Superior temporal gyrus (tissue), 1 donor: ENCODE measurements around the gene HSPG2.

Source experiments
- DNase-seq: peaks from one replicate; pipeline ENCODE4 v3.0.0-alpha.2; 2016; ENCODE audit errors: extremely low spot score

Gene HSPG2

DNA sequence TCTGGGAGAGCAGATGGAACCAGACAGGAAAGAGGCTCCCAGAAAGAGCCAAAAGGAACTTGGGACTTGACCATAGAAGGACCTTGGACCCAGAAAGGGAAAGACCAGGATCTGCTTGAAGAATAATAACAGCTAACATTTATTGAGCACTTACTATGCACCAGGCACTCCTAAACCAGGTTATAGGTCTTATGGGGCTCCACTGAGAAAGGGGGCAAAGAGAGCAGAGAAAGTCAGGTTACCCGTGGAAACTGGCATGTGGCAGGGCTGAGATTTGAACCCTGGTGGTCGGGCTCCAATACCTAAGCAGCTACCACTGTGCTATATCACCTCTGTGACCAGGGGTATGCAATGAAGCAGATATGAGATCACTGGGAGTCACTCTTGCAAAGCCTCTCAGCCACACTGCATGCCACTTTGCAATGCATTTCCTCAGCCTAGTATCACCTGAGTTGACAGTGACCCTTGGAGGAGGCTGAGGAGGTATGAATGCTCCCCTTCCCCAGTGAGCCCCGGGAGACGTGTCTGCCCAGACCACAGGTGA is 37.8 kb downstream of the HSPG2 start:
- DNase-seq: no peak

DNA sequence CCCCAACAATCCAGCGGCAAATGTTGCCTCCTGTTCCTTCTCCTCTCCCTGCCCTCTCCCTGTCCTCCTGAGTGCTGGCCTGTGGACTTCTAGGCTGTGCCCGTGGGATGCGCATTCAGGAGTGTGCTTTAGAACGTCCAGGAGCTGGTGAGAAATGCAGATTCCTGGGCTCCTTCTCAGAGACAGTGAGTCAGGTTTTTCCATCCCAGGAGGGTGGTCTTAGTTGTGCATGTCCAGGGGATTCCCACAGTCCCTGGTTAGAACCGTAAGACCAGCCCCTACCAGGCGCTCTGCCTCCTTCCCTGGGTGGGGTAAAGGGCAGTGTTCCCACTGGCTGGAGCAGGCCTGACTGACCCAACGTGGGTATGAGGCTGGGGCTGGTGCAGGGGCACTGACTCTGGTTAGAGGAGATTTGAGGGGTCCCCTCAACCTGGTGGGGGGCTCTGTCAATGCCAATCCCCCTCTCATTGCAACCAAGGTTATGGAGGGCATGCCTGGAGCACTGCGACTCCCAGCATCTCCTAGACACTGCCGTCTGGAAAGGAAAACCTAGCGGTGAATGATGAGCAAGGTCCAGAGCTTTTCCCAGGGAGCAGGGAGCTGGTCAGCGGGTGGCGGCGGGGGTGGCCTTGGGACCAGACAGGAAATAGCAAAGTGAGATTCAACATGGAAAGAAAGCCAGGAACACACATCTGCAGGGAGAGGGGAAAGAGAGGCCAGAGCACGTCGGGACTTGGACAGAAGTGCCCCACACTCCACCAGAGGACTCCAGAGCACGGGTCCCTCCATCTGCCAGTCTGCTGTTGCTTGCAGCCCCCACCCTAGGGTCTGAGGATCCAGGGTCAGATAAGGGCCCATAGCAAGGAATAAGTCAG is 38.5 kb downstream of the HSPG2 start:
- no peak for DNase-seq

DNA sequence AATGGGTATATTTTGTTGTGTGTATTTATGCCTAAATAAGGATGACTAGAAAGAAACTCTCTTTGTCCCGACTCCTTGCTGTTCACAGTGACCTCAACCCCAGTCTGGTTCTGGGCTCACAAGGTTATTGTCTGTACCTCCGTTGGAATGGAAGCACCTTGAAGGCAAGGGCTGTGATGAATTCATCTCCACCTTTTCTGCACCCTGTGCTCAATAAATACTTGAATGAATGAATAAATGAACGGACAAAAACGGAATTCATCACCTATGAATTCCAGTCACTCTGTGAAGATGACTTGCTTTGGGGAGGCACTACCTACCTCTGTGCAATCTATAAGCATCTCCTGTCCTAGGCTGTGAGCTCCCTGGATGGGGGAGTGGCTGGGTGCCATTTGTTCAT is 39.3 kb downstream of the HSPG2 start:
- DNase-seq: no peak

DNA sequence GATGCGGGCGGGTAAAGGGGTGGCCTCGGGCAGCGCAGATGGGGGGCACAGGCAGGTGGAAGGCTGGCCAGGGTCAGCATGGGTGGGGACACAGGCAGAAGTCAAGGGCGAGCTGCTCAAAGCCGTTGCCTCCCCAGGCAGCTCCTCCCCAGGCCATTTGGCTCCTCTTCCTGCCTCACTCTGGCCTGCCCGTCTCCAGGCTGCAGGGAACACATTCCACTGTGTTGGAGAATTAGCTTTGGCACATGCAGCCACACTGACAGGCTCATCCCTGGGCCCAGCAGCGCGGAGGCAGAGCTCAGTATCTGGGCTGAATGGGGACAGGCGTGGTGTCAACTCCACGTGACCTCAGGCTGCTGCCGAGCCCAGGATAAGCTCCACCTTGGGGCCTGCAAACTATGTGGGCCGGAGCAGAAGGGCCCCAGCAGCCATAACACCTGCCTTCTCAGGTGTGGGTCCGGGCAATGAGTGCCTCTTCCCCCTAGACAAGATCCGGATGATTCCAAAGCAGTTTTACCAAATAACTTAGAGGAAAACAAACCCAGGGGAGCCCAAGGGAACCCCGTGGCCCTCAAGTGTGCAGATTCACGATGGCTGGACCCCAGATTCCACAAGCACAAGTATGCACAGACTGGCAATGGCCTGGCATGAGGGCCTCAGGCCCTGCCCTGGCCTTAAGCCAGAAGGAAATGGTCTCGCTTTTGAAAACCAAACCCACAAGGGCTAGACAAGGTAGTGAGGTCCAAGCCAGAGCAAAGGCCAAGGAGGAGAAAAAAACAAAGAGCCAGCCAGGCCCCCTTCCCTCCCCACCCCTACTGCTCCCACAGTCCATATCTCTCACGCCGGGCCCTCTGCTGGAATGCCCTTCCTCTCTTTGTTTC is 40.2 kb downstream of the HSPG2 start:
- DNase-seq: no peak

DNA sequence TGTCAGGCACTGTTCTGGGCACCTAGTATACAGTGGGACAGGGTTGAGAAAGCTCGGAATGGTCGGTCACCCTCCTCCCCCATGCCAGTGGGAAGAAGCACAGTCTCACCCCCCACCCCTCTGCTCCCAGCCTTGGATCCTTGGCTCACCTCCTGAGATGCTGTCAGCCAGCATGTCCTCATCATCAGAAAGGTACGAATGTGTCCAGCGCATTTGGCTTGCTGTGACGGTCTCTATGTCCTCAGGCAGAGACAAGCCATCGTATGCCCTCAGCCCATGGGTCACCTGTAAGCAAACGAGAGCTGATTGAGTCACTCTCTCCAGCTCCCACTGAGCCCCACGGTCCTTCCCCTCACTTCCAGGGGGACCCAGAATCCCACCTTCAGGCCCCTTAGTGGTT is 41.1 kb downstream of the HSPG2 start:
- DNase-seq: no peak

DNA sequence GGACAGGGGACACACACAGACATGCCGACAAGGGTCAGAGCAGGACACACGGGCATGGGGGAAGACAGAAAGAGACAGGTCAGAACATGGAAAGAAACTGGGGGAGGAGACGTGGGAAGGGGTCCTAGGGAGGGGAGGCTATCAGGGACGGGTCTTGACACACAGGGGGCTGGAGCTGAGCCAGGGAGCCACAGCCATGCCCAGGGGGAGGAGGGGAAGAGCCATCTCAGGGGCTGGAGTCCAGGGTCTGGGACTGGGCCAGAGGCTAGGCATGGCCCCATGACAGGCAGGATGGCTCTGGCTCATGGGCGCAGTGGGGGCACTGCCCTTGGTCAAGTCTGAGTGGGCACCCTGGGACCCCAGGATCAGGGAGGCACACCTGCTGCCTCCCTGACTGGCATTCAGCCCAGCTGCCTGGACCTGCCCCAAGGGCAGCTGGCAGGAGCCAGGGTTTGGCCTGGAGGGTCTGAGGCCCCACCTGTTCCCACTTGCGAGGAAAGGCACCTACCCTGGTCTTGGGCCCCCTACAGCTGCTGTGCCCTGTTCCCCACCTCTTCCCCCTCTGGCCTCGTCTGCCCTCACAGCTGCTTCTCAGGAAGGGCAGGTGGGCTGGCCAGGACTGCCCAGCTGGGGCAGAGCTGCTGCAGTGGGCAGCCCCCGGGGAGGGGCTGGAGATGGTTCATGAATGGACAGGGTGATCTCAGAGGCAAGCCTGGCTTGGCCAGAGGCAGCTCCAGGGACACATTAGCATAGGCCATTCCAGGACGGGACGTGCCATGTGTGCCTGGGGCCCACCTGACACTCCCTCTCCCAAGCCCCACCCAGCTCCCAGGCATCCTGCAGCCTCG is 42.9 kb downstream of the HSPG2 start:
- DNase-seq: no peak

DNA sequence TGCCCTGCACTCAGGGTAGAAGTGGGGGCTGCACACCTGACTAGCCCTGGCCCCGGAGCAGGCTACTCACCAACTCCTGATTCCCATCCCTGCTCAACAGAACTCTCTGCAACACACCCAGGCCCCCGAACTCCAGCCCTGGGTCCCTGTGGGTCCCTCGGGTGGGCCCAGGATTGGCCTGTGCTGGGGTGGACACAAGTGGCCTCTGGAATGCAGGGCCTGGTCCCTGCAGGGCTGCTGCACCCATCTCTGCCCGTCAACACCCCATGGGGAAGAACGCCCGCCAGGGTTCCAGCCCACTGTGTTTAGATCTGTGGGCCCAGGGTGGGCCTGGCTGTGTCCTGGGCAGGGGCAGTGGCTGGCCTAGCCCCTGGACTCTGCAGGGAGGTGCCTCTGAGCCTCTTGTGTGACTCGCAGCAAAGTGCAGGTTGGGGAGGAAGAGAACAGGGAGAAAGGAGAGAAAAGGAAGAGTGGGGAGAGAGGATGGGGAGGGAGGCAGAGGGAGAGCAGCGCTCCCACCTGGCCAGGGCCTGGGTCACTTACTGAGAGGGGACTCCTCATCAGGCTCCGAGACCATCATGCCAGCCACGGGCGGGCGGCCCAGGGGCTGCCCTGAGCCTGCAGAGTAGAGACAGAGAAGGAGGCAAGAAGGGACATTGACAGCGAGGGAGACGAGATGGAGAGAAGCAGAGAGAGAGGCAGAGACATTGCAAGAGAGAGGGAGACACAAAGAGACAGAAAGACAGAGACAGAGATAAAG is 43.9 kb downstream of the HSPG2 start:
- no peak for DNase-seq

DNA sequence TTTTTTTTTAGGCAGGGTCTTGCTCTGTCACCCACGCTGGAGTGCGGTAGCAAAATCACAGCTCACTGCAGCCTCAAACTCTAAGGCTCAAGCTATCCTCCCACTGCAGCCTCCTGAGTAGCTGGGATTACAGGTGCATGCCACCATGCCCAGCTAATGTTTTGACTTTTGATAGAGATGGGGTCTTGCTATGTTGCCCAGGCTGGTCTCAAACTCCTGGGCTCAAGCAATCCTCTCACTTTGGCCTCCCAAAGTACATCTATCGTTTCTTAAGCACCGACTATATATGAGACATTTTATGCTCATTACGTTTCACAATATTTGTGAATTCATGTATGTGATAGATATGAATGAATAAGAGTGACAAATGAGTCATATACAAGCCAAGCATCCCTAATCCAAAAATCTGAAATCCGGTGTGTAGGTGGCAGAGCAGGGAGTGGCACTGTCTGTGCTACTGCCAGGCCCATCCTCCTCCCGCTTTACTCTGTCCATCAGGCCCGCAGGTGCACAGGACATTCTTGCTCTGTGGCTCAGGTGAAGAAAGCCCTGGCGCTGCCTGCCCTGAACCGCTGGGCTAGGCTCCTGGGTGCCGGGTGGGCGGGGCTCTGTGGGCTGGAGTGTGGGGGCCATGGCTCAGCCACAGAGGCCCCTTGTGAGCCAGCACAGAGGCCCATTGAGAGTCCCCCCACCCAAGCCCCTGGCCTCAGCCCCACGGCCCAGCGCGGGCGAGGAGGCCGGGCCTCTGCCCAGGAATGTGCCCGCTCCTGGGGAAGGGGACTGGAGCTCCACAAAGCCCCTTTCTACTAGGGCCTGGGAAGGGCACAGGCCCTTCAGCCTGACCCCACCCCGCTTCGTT is 45.3 kb downstream of the HSPG2 start:
- DNase-seq: no peak

DNA sequence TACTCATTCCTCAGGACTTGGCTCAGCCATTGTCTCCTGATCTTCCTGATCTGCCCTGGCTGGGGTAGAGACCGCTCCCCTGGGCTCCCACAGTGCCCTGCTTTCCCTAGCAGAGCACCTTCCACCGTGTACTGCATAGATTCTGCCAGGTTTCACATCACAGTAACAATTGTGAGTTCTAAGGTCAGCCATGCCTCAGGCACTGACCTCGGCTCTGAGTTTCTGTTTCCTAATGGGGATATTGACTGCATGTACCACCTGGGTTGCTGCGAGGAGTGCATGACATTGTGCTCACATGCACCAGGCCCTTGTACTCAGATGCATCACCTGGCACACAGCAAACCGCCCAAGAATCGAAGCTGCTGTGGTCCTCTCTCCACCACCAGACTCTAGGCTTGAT is 46.0 kb downstream of the HSPG2 start:
- no peak for DNase-seq

DNA sequence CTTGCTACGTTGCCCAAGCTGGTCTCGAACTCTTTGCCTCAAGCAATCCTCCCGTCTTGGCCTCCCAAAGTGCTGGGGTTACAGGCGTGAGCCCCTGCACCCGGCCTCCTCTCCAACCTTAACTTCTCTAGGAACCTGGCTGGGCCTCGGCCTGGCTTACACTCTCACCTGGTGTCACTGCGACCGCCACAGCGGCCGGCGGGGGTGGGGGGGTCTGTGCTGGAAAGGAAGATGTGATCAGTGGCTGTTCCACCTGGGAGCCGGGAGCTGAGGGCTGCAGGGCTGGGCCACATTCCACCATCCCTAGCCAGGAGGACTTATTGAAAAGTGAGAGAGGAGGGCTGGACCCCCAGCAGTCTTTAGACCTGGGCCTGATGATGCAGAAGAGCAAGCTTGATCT is 48.6 kb downstream of the HSPG2 start:
- DNase-seq: no peak

DNA sequence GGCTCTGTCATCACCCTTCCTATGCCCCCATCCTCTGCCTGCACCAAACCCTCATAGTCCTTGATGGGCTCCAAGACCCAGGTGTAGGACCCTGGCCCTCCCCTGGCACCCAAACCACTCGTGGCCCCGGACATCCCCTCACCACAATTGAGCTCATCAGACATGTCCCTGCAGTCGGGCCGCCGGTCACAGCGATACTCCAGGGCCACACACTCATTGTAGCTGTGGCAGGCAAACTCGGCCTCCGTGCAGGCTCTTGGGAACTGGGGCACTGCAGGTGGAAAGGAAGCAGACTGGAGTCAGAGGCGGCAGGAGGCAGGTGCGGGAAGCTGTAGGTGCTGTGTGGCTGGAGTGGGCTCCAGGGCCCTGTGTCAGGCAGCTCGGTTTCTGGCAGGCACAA is 49.3 kb downstream of the HSPG2 start:
- DNase-seq: no peak

DNA sequence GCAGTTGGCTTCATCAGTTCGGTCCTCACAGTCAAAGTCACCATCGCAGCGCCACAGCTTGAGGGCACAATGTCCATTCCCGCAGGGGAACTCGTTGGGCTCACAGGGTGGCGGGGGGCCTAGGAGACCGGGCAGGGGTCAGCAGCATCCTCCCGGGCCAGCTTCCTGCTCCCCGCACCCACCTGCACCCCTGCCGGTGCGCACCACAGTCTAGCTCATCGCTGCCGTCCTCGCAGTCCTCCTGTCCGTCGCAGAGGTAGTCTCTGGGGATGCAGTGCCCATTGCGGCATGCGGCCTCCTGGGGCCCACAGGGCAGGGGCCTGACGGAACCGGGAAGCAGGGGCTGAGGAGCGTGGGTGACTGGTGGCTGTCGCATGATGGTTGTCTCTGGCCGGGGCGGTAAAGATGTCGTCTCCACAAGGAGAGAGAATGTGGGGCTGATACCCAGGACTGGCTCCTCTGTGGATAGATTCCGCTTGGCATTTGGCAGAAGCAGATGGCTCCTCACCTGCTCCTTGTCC is 49.8 kb downstream of the HSPG2 start:
- no peak for DNase-seq

DNA sequence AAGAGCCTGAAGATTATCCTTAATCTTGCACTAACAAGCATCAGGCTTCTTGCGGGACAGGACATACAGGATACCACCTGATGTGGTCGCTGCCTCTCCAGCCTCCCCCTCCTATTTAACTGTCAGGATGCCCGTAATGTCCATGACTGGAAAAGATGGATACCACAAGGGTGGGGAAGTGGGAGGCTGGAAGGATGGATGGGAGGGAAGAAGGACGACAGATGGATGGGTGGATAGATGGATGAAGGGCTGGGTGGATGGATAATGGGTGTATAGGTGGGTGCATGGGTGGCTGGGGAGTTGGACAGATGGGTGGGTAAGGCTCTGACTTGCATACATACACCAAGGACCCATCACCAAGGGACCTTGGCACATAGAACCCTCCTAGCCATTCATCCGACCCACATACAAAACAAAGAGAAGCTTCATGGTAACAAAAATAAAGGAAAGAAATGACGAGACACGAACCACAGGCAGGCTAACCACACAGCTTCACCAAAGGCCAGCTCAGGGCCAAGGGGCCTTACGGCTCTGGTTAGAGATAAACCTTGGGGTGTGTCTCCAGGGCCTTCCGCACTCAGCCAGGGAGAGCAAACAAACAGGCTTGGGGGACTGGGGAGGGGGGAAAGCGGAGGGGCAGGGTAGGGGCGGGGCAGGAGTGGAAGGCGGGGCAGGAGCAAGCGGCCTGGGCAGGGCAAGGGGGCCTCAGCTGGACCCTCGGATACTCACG is 50.5 kb downstream of the HSPG2 start:
- DNase-seq: no peak

DNA sequence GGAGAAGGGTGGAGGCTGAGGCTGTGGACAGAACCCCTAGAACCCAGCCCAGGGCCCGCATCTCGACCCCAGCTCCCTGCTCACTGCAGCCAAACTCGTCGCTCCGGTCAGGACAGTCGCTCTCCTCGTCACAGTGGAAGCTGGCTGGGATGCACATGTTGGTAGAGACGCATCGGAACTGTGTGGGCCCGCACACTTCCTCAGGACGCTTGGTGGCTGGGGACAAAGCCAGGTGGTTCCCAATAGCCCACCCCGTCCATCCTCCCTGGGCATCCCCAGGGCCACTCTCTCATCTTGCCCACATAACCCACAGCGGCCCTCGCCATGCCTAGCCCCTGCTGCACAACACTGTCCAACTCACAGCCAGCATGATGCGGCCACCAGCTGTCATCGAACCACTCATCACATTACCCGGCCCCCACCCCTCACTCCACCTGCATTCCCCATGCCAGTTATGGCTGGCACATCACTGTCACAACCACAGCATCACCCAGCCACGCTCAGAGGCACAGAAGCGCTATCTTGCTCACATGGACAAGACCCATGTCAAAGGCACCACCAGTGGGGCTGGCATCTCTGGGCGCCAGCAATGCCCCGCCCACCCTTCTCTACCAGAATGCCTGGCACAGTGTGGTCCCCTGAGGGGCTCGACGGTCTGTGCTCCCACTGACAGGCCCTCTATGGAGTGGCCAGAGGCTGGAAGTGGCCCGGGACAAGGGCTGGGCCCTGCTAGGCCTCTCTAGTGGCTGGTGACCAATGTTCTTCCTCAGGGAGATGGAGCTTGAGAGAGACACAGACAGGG is 51.7 kb downstream of the HSPG2 start:
- no peak for DNase-seq

DNA sequence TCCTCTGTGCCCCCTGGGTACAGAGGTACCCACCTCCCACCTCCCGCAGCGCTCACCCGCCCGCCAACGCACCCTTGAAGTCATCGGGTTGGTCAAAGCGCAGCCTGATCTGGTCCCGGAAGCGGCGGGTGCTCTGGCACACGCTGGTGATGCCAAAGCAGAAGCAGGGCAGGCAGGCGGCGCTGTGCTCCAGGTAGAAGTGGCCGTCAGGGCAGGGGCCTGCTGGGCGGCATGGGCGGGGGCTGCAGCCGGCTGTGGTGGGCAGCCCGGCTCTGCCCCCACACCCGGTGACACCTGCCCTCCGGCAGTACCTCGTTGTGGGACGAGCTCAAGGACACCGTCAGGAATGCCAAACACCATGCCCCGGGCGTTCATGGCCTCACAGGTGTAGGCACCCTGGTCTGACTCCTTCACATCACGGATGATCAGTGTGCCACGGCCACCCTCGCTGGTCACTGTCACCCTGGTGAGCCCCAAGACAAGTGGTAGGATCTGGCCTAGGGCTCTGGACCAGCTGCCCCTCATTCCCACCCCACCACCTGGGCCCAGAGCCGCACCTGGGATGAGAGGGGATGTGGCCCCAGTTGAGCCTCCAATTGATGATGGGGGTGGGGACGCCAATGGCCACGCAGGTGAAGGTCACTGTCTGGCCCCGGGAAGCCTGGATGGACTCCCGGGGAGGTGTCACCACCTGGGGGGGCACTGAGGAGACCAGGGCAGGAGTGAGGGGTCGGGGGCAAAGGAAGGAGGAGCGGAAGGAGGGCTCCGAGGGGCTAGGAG is 52.5 kb downstream of the HSPG2 start:
- no peak for DNase-seq

DNA sequence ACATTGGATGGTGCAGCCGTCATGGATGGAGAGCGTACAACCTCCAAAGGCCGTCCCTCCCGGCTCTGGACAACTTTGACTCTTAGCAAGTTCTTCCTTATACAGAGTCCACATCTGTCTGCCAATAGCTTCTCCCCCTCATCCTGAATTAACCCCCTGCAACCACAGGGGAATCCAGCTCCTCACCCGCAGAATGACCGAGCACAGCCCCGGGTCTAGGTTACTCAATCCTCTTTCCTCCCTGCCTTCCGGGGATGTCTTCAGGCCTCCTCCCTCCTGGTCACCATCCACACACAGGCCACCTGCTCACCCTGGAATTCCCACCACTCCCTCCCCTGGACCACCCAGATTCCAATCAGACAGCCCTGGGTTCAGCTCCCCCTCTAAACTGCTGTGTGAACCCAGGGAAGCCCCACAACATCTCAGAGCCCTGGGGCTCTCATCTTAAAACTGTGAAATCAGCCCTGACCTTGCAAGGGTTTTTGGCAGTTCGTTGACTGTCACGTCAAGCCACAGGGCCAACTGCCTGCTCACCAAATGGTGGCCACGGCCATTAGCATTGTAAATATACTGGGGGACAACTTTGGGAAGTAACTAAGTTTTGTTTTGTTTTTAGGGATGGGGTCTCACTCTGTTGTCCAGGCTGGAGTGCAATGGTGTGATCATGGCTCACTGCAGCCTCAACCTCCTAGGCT is 54.2 kb downstream of the HSPG2 start:
- no peak for DNase-seq

DNA sequence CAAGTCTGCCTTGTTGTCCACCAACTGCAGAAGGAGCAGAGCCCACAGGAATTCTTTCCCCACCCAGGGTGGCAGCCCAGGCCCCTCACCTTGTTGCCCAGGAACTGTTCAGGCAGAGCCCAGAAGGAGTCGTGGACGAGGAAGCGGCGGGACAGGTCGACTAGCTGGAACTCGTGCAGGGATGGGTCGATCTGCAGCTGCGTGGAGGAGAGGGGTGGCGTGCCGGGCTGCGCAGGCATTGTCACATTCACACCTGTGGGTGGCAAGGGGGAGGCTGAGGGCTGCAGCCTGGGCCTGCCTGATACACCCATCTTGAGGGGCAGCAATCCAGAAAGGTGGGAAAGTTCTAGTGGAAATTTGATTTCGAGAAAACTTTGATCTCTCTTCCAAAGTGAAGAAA is 55.9 kb downstream of the HSPG2 start:
- DNase-seq: no peak
